Measurements from ENCODE around the gene HIVEP3.

GRCh38 chr1:41917076-41917475, 1.6 kb downstream of the HIVEP3 start:
- no peak for TF ChIP-seq PBX3 (IDR thresholded peaks at IDR 0.05)
- TF ChIP-seq RAD21 (IDR thresholded peaks at IDR 0.05; ENCODE audit: low read length), result no peak
- no peak for TF ChIP-seq CTCF (IDR thresholded peaks at IDR 0.05)
- TF ChIP-seq POLR2AphosphoS5 (IDR thresholded peaks at IDR 0.05; ENCODE audit: low read depth, low read length), result no peak
- TF ChIP-seq JUND (IDR thresholded peaks at IDR 0.05), result no peak
- no peak for TF ChIP-seq TEAD4 (IDR thresholded peaks at IDR 0.05; ENCODE audit: borderline replicate concordance, insufficient read depth)
